Right atrium auricular region (tissue), 2 donors: ENCODE results near the gene SPARCL1. TPM values are rescaled to one million over a fixed set of nuclear protein-coding genes. Genes with fewer than 3 reads are reported as not detected.
"Not testable (repeated sequence)": the region's sequence is repeated elsewhere in the genome, so short reads cannot be mapped to it uniquely, and the experiment has no call there.

Experiments
- DNase-seq: peaks from one replicate; pipeline ENCODE4 v3.0.0-alpha.2; 2019; ENCODE audit warnings: low spot score
- H3K27ac ChIP-seq, 2 donors: fragments of 200-600 bp; sonication (generic); 1 replicate in 1 of 2; 2 replicates in 1 of 2; pipeline ENCODE4 v1.5.1; 2016 to 2019
- H3K27me3 ChIP-seq, 2 donors: fragments of 200-600 bp; sonication (generic); one replicate each; pipeline versions ENCODE4 v1.5.1 to v1.6.0; 2017 to 2019
- H3K36me3 ChIP-seq: fragments of 200-600 bp; sonication (generic); one replicate; pipeline ENCODE4 v1.5.1; 2016
- H3K4me1 ChIP-seq, 2 donors: fragments of 200-600 bp; sonication (generic); one replicate each; pipeline versions ENCODE4 v1.5.1 to v1.6.0; 2017 to 2019
- H3K4me3 ChIP-seq, 2 donors: fragments of 200-600 bp; sonication (generic); 1 replicate in 1 of 2; 2 replicates in 1 of 2; pipeline ENCODE4 v1.5.1; 2017 to 2019; ENCODE audit warnings: mild to moderate bottlenecking in 1 of 2, moderate library complexity in 1 of 2
- H3K9me3 ChIP-seq, 2 donors: fragments of 200-600 bp; sonication (generic); one replicate each; pipeline ENCODE4 v1.5.1; 2019
- CTCF ChIP-seq, 2 donors: fragments of 200-600 bp; sonication (generic); IDR thresholded peaks; one replicate each; pipeline ENCODE4 v1.5.1; 2019; ENCODE audit warnings: antibody characterized with exemption in 2 of 2
- total RNA-seq, 2 donors: library from RNA; depleted of rRNA; stranded (reverse); fragments of >200 nt; gene quantifications; one replicate each; pipeline ENCODE4 v1.1.0, GENCODE V29; 2016

SPARCL1 gene
- total RNA-seq, 2 donors from 2014 or later = 501 to 627 TPM

DNA sequence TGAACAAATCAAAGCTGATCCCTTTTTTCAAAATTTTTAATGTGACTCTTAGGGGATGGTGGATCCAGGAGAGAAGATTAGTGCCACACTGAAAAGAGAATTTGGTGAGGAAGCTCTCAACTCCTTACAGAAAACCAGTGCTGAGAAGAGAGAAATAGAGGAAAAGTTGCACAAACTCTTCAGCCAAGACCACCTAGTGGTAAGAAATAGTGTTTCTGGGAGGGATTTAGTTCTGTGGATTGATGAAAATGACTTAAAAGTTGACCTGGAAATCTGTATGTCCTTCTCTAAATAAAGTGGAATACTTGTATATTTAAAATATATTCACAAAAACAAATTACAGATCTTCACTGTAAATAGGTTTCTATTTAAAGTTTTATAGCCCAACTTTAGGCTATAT is 77.6 kb downstream of the SPARCL1 start:
- H3K9me3 ChIP-seq = no peaks in the 10 kb centered on the region
- DNase-seq = no peak
- peaks cover 22% of the 10 kb centered on the region for H3K36me3 ChIP-seq
- H3K4me3 ChIP-seq = no peak overlapping the region
- H3K27me3 ChIP-seq = no peaks in the 10 kb centered on the region
- no peak for TF ChIP-seq CTCF (IDR thresholded peaks at IDR 0.05)
- H3K27ac ChIP-seq = no peak overlapping the region
- H3K4me1 ChIP-seq = no peaks in the 10 kb centered on the region

- not testable (repeated sequence) for DNase-seq, H3K27ac ChIP-seq, H3K9me3 ChIP-seq, H3K4me3 ChIP-seq, H3K4me1 ChIP-seq, H3K27me3 ChIP-seq
- H3K36me3 ChIP-seq = peaks cover 19% of the 10 kb centered on the region
These were observed 82.8 kb downstream of the SPARCL1 start for GRCh38 chr4:87446375-87446774.

GRCh38 chr4:87445964-87446363 is 83.2 kb downstream of the SPARCL1 start:
- H3K27ac ChIP-seq = no peak overlapping the region
- no peak overlapping the region for H3K4me3 ChIP-seq
- no peaks in the 10 kb centered on the region for H3K9me3 ChIP-seq
- no peaks in the 10 kb centered on the region for H3K4me1 ChIP-seq
- DNase-seq = no peak
- no peaks in the 10 kb centered on the region for H3K27me3 ChIP-seq
- H3K36me3 ChIP-seq = peaks cover 20% of the 10 kb centered on the region
- no peak for TF ChIP-seq CTCF (IDR thresholded peaks at IDR 0.05)

GRCh38 chr4:87444741-87445140 is 84.4 kb downstream of the SPARCL1 start:
- Histone ChIP-seq H3K27ac (no peak overlapping the region), H3K9me3 (no peaks in the 10 kb centered on the region), H3K4me1 (no peaks in the 10 kb centered on the region), H3K36me3 (peaks cover 25% of the 10 kb centered on the region), H3K4me3 (no peak overlapping the region), H3K27me3 (no peaks in the 10 kb centered on the region)
- TF ChIP-seq CTCF (IDR thresholded peaks at IDR 0.05) = no peak
- DNase-seq = no peak

GRCh38 chr4:87442889-87443288 is 86.3 kb downstream of the SPARCL1 start:
- TF ChIP-seq CTCF (IDR thresholded peaks at IDR 0.05) = no peak
- Histone ChIP-seq H3K4me1 (no peaks in the 10 kb centered on the region), H3K9me3 (no peaks in the 10 kb centered on the region), H3K27ac (no peak overlapping the region), H3K36me3 (peaks cover 43% of the 10 kb centered on the region), H3K27me3 (no peaks in the 10 kb centered on the region), H3K4me3 (no peak overlapping the region)
- DNase-seq = no peak

- Histone ChIP-seq H3K4me3 (no peak overlapping the region), H3K36me3 (peaks cover 10% of the 10 kb centered on the region), H3K4me1 (no peaks in the 10 kb centered on the region), H3K27me3 (no peaks in the 10 kb centered on the region), H3K9me3 (no peaks in the 10 kb centered on the region), H3K27ac (no peak overlapping the region)
- DNase-seq = no peak
- TF ChIP-seq CTCF (IDR thresholded peaks at IDR 0.05) = no peak
These were observed 95.8 kb downstream of the SPARCL1 start for GRCh38 chr4:87433342-87433741.
